Measurements from ENCODE around the gene PCSK2.

PCSK2 gene

GRCh38 chr20:17298171-17298570, 71.3 kb downstream of the PCSK2 start:
- H3K27me3 Mint-ChIP-seq = peaks cover 10% of the 10 kb centered on the region
- peaks cover 6% of the 10 kb centered on the region for H3K9me3 Mint-ChIP-seq
- no peaks in the 10 kb centered on the region for H3K4me1 Mint-ChIP-seq (ENCODE audit: low read depth)
- H3K27ac Mint-ChIP-seq = no peak overlapping the region
- no peak overlapping the region for H3K4me3 Mint-ChIP-seq
- H3K36me3 Mint-ChIP-seq (ENCODE audit: low read depth) = no peaks in the 10 kb centered on the region

GRCh38 chr20:17298751-17299150, 71.9 kb downstream of the PCSK2 start:
- H3K27ac Mint-ChIP-seq = no peak overlapping the region
- peaks cover 6% of the 10 kb centered on the region for H3K9me3 Mint-ChIP-seq
- no peaks in the 10 kb centered on the region for H3K4me1 Mint-ChIP-seq (ENCODE audit: low read depth)
- peaks cover 10% of the 10 kb centered on the region for H3K27me3 Mint-ChIP-seq
- H3K36me3 Mint-ChIP-seq (ENCODE audit: low read depth) = no peaks in the 10 kb centered on the region
- H3K4me3 Mint-ChIP-seq = no peak overlapping the region

- Mint-ChIP-seq H3K36me3 (ENCODE audit: low read depth) (no peaks in the 10 kb centered on the region), H3K27me3 (peaks cover 11% of the 10 kb centered on the region), H3K27ac (no peak overlapping the region), H3K4me1 (ENCODE audit: low read depth) (no peaks in the 10 kb centered on the region), H3K4me3 (no peak overlapping the region), H3K9me3 (peaks cover 6% of the 10 kb centered on the region)
These were observed 73.3 kb downstream of the PCSK2 start for GRCh38 chr20:17300113-17300512.

GRCh38 chr20:17304774-17305173, 77.9 kb downstream of the PCSK2 start:
- Mint-ChIP-seq H3K27ac (no peak overlapping the region), H3K36me3 (ENCODE audit: low read depth) (no peaks in the 10 kb centered on the region), H3K9me3 (peaks cover 11% of the 10 kb centered on the region), H3K4me3 (no peak overlapping the region), H3K27me3 (peaks cover 12% of the 10 kb centered on the region), H3K4me1 (ENCODE audit: low read depth) (no peaks in the 10 kb centered on the region)

- Mint-ChIP-seq H3K9me3 (peaks cover 11% of the 10 kb centered on the region), H3K27ac (no peak overlapping the region), H3K4me1 (ENCODE audit: low read depth) (no peaks in the 10 kb centered on the region), H3K27me3 (peaks cover 10% of the 10 kb centered on the region), H3K36me3 (ENCODE audit: low read depth) (no peaks in the 10 kb centered on the region), H3K4me3 (no peak overlapping the region)
These were observed 79.6 kb downstream of the PCSK2 start for GRCh38 chr20:17306427-17306826.

- no peaks in the 10 kb centered on the region for H3K36me3 Mint-ChIP-seq (ENCODE audit: low read depth)
- no peaks in the 10 kb centered on the region for H3K4me1 Mint-ChIP-seq (ENCODE audit: low read depth)
- H3K27me3 Mint-ChIP-seq = peaks cover 47% of the 10 kb centered on the region
- H3K4me3 Mint-ChIP-seq = no peak overlapping the region
- no peak overlapping the region for H3K27ac Mint-ChIP-seq
- no peaks in the 10 kb centered on the region for H3K9me3 Mint-ChIP-seq
These were observed 87.4 kb downstream of the PCSK2 start for GRCh38 chr20:17314264-17314663.

GRCh38 chr20:17315407-17316231, 88.8 kb downstream of the PCSK2 start:
- Mint-ChIP-seq H3K9me3 (no peaks in the 10 kb centered on the region), H3K27ac (no peak overlapping the region), H3K27me3 (peaks cover 47% of the 10 kb centered on the region), H3K4me1 (ENCODE audit: low read depth) (no peaks in the 10 kb centered on the region), H3K4me3 (no peak overlapping the region), H3K36me3 (ENCODE audit: low read depth) (no peaks in the 10 kb centered on the region)

GRCh38 chr20:17316316-17317038, 89.6 kb downstream of the PCSK2 start:
- H3K27ac Mint-ChIP-seq = no peak overlapping the region
- H3K4me3 Mint-ChIP-seq = no peak overlapping the region
- H3K27me3 Mint-ChIP-seq = peaks cover 47% of the 10 kb centered on the region
- H3K36me3 Mint-ChIP-seq (ENCODE audit: low read depth) = no peaks in the 10 kb centered on the region
- H3K4me1 Mint-ChIP-seq (ENCODE audit: low read depth) = no peaks in the 10 kb centered on the region
- no peaks in the 10 kb centered on the region for H3K9me3 Mint-ChIP-seq

GRCh38 chr20:17317341-17317740, 90.5 kb downstream of the PCSK2 start:
- H3K4me3 Mint-ChIP-seq = no peak overlapping the region
- H3K27ac Mint-ChIP-seq = no peak overlapping the region
- H3K27me3 Mint-ChIP-seq = peaks cover 45% of the 10 kb centered on the region
- no peaks in the 10 kb centered on the region for H3K4me1 Mint-ChIP-seq (ENCODE audit: low read depth)
- H3K36me3 Mint-ChIP-seq (ENCODE audit: low read depth) = no peaks in the 10 kb centered on the region
- no peaks in the 10 kb centered on the region for H3K9me3 Mint-ChIP-seq

GRCh38 chr20:17320456-17320855, 93.6 kb downstream of the PCSK2 start:
- Mint-ChIP-seq H3K27me3 (peaks cover 30% of the 10 kb centered on the region), H3K4me3 (no peak overlapping the region), H3K4me1 (ENCODE audit: low read depth) (no peaks in the 10 kb centered on the region), H3K9me3 (no peaks in the 10 kb centered on the region), H3K36me3 (ENCODE audit: low read depth) (no peaks in the 10 kb centered on the region), H3K27ac (no peak overlapping the region)

- Mint-ChIP-seq H3K27ac (no peak overlapping the region), H3K27me3 (peaks cover 28% of the 10 kb centered on the region), H3K4me3 (no peak overlapping the region), H3K4me1 (ENCODE audit: low read depth) (no peaks in the 10 kb centered on the region), H3K36me3 (ENCODE audit: low read depth) (no peaks in the 10 kb centered on the region), H3K9me3 (no peaks in the 10 kb centered on the region)
These were observed 99.3 kb downstream of the PCSK2 start for GRCh38 chr20:17326096-17326495.

- Mint-ChIP-seq H3K4me3 (no peak overlapping the region), H3K9me3 (no peaks in the 10 kb centered on the region), H3K4me1 (ENCODE audit: low read depth) (no peaks in the 10 kb centered on the region), H3K27me3 (peaks cover 28% of the 10 kb centered on the region), H3K36me3 (ENCODE audit: low read depth) (no peaks in the 10 kb centered on the region), H3K27ac (no peak overlapping the region)
These were observed 100.6 kb downstream of the PCSK2 start for GRCh38 chr20:17327185-17328148.

GRCh38 chr20:17334932-17335331, 108.1 kb downstream of the PCSK2 start:
- Mint-ChIP-seq H3K27ac (no peak overlapping the region), H3K4me1 (ENCODE audit: low read depth) (no peaks in the 10 kb centered on the region), H3K9me3 (no peaks in the 10 kb centered on the region), H3K27me3 (peaks cover 7% of the 10 kb centered on the region), H3K36me3 (ENCODE audit: low read depth) (no peaks in the 10 kb centered on the region), H3K4me3 (no peak overlapping the region)

- Mint-ChIP-seq H3K9me3 (no peaks in the 10 kb centered on the region), H3K4me1 (ENCODE audit: low read depth) (no peaks in the 10 kb centered on the region), H3K27ac (no peak overlapping the region), H3K4me3 (no peak overlapping the region), H3K27me3 (peaks cover 15% of the 10 kb centered on the region), H3K36me3 (ENCODE audit: low read depth) (no peaks in the 10 kb centered on the region)
These were observed 112.2 kb downstream of the PCSK2 start for GRCh38 chr20:17339000-17339399.

GRCh38 chr20:17343091-17343490, 116.3 kb downstream of the PCSK2 start:
- Mint-ChIP-seq H3K4me1 (ENCODE audit: low read depth) (no peaks in the 10 kb centered on the region), H3K36me3 (ENCODE audit: low read depth) (no peaks in the 10 kb centered on the region), H3K4me3 (no peak overlapping the region), H3K27ac (no peak overlapping the region), H3K27me3 (peaks cover 20% of the 10 kb centered on the region), H3K9me3 (no peaks in the 10 kb centered on the region)

All from stimulated activated naive CD8-positive, alpha-beta T cell treated with anti-CD3 and anti-CD28 coated beads, Interleukin-15, Interleukin-2, amounts not matched to agents 100 ng/mL and 50 ng/mL, for 24 hours (primary cell).